Trophoblast cell (in vitro differentiated cells and primary cell): ENCODE results near the gene MAP3K7. TPM values are rescaled to one million over a fixed set of nuclear protein-coding genes. Genes with fewer than 3 reads are reported as not detected.
A peak's percentile ranks its signal among the peaks of the same experiment; 100 is the strongest.

ENCODE experiments used
- DNase-seq, 2 donors: peaks; one replicate each; pipeline ENCODE4 v3.0.0-alpha.2; 2016
- H2AFZ ChIP-seq: 2 replicates; pipeline ENCODE4 v1.6.1; 2013; ENCODE audit warnings: low read length, moderate library complexity, mild to moderate bottlenecking; ENCODE audit not compliant: insufficient read depth, poor library complexity
- H2AK5ac ChIP-seq: 2 replicates; pipeline ENCODE4 v1.6.1; 2013; ENCODE audit warnings: mild to moderate bottlenecking, low read length
- H2BK120ac ChIP-seq: 2 replicates; pipeline ENCODE4 v1.6.1; 2013; ENCODE audit warnings: low read length, mild to moderate bottlenecking, moderate library complexity; ENCODE audit not compliant: insufficient read depth, poor library complexity
- H2BK12ac ChIP-seq: 2 replicates; pipeline ENCODE4 v1.6.1; 2013; ENCODE audit warnings: mild to moderate bottlenecking, low read length, moderate library complexity
- H2BK5ac ChIP-seq: 2 replicates; pipeline ENCODE4 v1.6.1; 2013; ENCODE audit warnings: low read length, low read depth, moderate library complexity, mild to moderate bottlenecking; ENCODE audit not compliant: poor library complexity
- H3K14ac ChIP-seq: 2 replicates; pipeline ENCODE4 v1.6.1; 2013; ENCODE audit warnings: mild to moderate bottlenecking, low read length
- H3K18ac ChIP-seq: 2 replicates; pipeline ENCODE4 v1.6.1; 2013; ENCODE audit warnings: mild to moderate bottlenecking, low read length
- H3K23ac ChIP-seq: 2 replicates; pipeline ENCODE4 v1.6.1; 2013; ENCODE audit warnings: low read length
- H3K27ac ChIP-seq: 2 replicates; pipeline ENCODE4 v1.5.1; 2013; ENCODE audit warnings: low read depth, mild to moderate bottlenecking, inconsistent platforms, low read length, moderate library complexity
- H3K27me3 ChIP-seq: 2 replicates; pipeline ENCODE4 v1.6.1; 2013; ENCODE audit warnings: inconsistent platforms, mild to moderate bottlenecking, low read length, moderate library complexity; ENCODE audit not compliant: insufficient read depth
- H3K36me3 ChIP-seq, 2 experiments: 1 replicate in 1 of 2; 2 replicates in 1 of 2; pipeline ENCODE4 v1.6.1; 2013; ENCODE audit warnings: low read length in 2 of 2, mild to moderate bottlenecking in 2 of 2, moderate library complexity in 1 of 2; ENCODE audit not compliant: insufficient read depth in 2 of 2, control insufficient read depth in 1 of 2
- H3K4ac ChIP-seq: 2 replicates; pipeline ENCODE4 v1.6.1; 2013; ENCODE audit warnings: low read depth, mild to moderate bottlenecking, low read length, moderate library complexity
- H3K4me1 ChIP-seq, 2 experiments: 1 replicate in 1 of 2; 2 replicates in 1 of 2; pipeline ENCODE4 v1.6.1; 2013; ENCODE audit warnings: low read length in 2 of 2, mild to moderate bottlenecking in 2 of 2, moderate library complexity in 1 of 2; ENCODE audit not compliant: insufficient read depth in 2 of 2, control insufficient read depth in 1 of 2
- H3K4me2 ChIP-seq: 2 replicates; pipeline ENCODE4 v1.6.1; 2013; ENCODE audit warnings: inconsistent platforms, mild to moderate bottlenecking, low read length, moderate library complexity
- H3K4me3 ChIP-seq: 2 replicates; pipeline ENCODE4 v1.5.1; 2013; ENCODE audit warnings: mild to moderate bottlenecking, low read depth, low read length, inconsistent platforms
- H3K79me1 ChIP-seq: one replicate; pipeline ENCODE4 v1.6.1; 2013; ENCODE audit warnings: low read length
- H3K79me2 ChIP-seq: 2 replicates; pipeline ENCODE4 v1.6.1; 2013; ENCODE audit warnings: low read length, mild to moderate bottlenecking; ENCODE audit not compliant: control insufficient read depth, insufficient read depth, poor library complexity
- H3K9ac ChIP-seq: 2 replicates; pipeline ENCODE4 v1.6.1; 2013; ENCODE audit warnings: mild to moderate bottlenecking, low read length
- H3K9me3 ChIP-seq: 2 replicates; pipeline ENCODE4 v1.6.1; 2013; ENCODE audit warnings: low read depth, mild to moderate bottlenecking, control low read depth, inconsistent platforms, low read length; ENCODE audit not compliant: insufficient read depth
- H4K12ac ChIP-seq: 2 replicates; pipeline ENCODE4 v1.6.1; 2013; ENCODE audit warnings: low read depth, mild to moderate bottlenecking, low read length, moderate library complexity
- H4K8ac ChIP-seq: 2 replicates; pipeline ENCODE4 v1.6.1; 2013; ENCODE audit warnings: low read depth, mild to moderate bottlenecking, low read length, moderate library complexity
- H4K91ac ChIP-seq: one replicate; pipeline ENCODE4 v1.6.1; 2013; ENCODE audit warnings: low read depth, mild to moderate bottlenecking, low read length, moderate library complexity
- WGBS: extraction: QIAGEN DNeasy Blood & Tissue Kit; methylation state at CpG from one replicate; pipeline ENCODE4 v1.1.7; 2013; ENCODE audit warnings: missing lambda C conversion rate; ENCODE audit not compliant: insufficient read length, insufficient coverage; ENCODE audit errors: extremely low coverage; 5-methylcytosine and 5-hydroxymethylcytosine counted together
- polyA plus RNA-seq: library from polyadenylated mRNA; stranded (reverse); fragments of 200-250 nt; gene quantifications from 2 replicates; pipeline ENCODE4 v1.2.3, GENCODE V29; 2013

The MAP3K7 gene
- 24.4 and 24.6 TPM in 2 replicates for polyA plus RNA-seq

DNA sequence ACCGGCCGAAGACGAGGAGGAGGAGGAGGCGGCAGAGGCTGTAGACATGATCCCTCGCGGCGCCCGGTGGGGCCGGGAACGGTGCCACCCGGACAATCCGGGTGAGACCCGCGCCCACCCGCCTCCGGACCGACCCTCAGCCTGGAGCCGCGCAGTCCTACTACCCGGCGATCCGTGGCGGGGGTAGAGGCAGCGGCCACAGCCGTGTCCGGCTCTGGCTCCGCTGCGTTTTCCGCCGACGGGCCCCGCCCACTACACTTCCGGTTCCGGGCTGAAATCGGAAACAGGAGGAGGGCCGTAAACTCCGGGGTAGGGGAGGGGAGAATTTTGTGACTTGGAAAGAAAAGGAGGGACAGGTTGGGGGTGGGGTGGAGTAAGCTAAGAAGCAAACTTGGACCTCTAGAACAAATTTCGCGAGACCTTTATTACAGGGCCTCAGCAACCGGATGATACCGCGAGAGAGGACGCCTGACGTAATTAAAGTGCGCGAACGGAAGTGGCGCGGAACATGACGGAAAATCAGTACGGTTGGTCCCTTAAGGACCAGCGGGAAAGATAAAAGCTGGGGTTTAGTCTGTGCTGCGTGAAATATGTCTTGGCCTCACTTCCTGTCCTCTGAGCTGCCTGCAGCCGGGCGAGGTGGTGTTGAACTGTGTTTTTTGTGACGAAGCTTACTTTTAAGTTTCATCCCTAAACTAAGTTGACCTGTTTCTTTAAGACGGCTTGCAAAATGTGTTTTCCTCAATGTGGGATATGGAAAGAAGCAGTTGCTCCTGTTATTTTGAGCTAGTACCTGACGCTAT is at the start of gene MAP3K7:
Gene MAP3K7, minus strand, starts transcription at position 237 of the 803 bp plus-strand sequence. Its CDS starts 189 bp downstream, at position 48.
- Histone ChIP-seq H3K18ac (peak within 1 kb of the TSS; percentile 87), H3K4me3 (peak within 1 kb of the TSS; percentile 97), H3K4me1 (no peaks in the 10 kb centered on the region), H3K36me3 (no peaks in the 10 kb centered on the region), H2BK5ac (peak within 1 kb of the TSS; percentile 79), H2AFZ (peak within 1 kb of the TSS; percentile 99), H3K9ac (peak within 1 kb of the TSS; percentile 95), H4K12ac (peak within 1 kb of the TSS; percentile 93), H4K8ac (peak within 1 kb of the TSS; percentile 98), H3K79me1 (peaks cover 7% of the 10 kb centered on the region), H3K9me3 (no peaks in the 10 kb centered on the region), H4K91ac (peak within 1 kb of the TSS; percentile 80), H3K79me2 (peaks cover 5% of the 10 kb centered on the region), H2BK120ac (peak within 1 kb of the TSS; percentile 79), H2BK12ac (peak within 1 kb of the TSS; percentile 44), H3K27me3 (no peaks in the 10 kb centered on the region), H2AK5ac (peak within 1 kb of the TSS; percentile 43), H3K27ac (peak within 1 kb of the TSS; percentile 86), H3K23ac (no peak within 1 kb of the TSS), H3K4ac (peak within 1 kb of the TSS; percentile 68), H3K14ac (peak within 1 kb of the TSS; percentile 94), H3K4me2 (peak within 1 kb of the TSS; percentile 92)
- peak; percentile 99 to 100 for DNase-seq
- no CpG with 5 or more reads among the region's 58 CpGs for WGBS

DNA sequence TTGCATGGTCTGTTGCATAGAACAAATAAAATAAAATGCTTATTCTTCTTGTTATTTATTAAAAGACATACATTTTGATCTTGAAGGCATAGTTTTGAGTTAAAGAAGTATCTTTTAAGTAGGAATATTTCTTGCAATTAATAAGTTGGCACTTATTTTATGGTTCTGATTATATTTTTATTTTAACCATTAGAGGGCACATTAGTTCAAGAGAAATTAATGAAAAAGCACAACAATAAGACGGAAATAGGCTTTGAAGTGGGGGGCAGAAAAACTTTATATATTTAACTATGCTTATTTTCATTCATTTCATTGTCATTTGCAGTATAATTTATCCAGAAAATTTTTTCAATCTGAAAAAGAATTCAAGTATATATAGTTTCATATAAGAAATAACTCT is 44.2 kb upstream of the MAP3K7 start:
- Histone ChIP-seq H2BK120ac (no peak overlapping the region), H4K8ac (no peak overlapping the region), H3K4me3 (no peak overlapping the region), H4K91ac (no peak overlapping the region), H2AK5ac (no peak overlapping the region), H3K79me1 (no peaks in the 10 kb centered on the region), H4K12ac (no peak overlapping the region), H3K23ac (no peak overlapping the region), H3K9me3 (no peaks in the 10 kb centered on the region), H2AFZ (no peak overlapping the region), H3K4me1 (no peaks in the 10 kb centered on the region), H2BK5ac (no peak overlapping the region), H3K4ac (no peak overlapping the region), H3K4me2 (no peak overlapping the region), H3K14ac (no peak overlapping the region), H3K36me3 (no peaks in the 10 kb centered on the region), H2BK12ac (no peak overlapping the region), H3K9ac (no peak overlapping the region), H3K18ac (no peak overlapping the region), H3K27ac (no peak overlapping the region), H3K27me3 (no peaks in the 10 kb centered on the region), H3K79me2 (no peaks in the 10 kb centered on the region)
- no peak for DNase-seq
- no CpG with 5 or more reads among the region's 1 CpG for WGBS

DNA sequence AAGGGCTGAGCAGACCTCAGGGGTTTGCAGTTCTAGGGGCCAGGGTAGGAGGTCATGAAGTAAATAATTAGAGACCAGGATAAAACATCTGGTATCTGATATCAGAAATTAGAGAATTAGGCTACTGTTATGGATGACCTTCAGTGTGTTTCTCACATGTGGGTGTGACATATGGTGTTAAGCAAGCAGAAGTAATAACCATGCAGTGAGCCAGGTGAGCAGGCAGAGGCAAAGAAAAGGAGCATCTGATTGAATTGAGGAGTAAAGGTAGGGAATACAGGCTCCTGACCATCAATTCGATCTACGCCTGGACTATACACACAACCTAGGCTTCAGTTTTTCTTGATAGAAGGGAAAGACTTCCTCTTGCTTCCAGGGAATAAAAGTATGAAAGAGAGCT is 34.7 kb upstream of the MAP3K7 start:
- H3K27me3 ChIP-seq = no peaks in the 10 kb centered on the region
- no peak overlapping the region for H3K4me3 ChIP-seq
- H2BK5ac ChIP-seq = no peak overlapping the region
- no peaks in the 10 kb centered on the region for H3K79me1 ChIP-seq
- H3K79me2 ChIP-seq = no peaks in the 10 kb centered on the region
- H3K4ac ChIP-seq = no peak overlapping the region
- no peak overlapping the region for H4K91ac ChIP-seq
- no peak overlapping the region for H3K9ac ChIP-seq
- H3K36me3 ChIP-seq = no peaks in the 10 kb centered on the region
- H2AFZ ChIP-seq = no peak overlapping the region
- no peak overlapping the region for H2AK5ac ChIP-seq
- H3K14ac ChIP-seq = no peak overlapping the region
- no peaks in the 10 kb centered on the region for H3K4me1 ChIP-seq
- no peaks in the 10 kb centered on the region for H3K9me3 ChIP-seq
- H2BK120ac ChIP-seq = no peak overlapping the region
- no CpG with 5 or more reads among the region's 2 CpGs for WGBS
- no peak overlapping the region for H4K8ac ChIP-seq
- H3K4me2 ChIP-seq = no peak overlapping the region
- no peak for DNase-seq
- no peak overlapping the region for H3K18ac ChIP-seq
- H3K23ac ChIP-seq = no peak overlapping the region
- no peak overlapping the region for H4K12ac ChIP-seq
- H3K27ac ChIP-seq = no peak overlapping the region
- no peak overlapping the region for H2BK12ac ChIP-seq

DNA sequence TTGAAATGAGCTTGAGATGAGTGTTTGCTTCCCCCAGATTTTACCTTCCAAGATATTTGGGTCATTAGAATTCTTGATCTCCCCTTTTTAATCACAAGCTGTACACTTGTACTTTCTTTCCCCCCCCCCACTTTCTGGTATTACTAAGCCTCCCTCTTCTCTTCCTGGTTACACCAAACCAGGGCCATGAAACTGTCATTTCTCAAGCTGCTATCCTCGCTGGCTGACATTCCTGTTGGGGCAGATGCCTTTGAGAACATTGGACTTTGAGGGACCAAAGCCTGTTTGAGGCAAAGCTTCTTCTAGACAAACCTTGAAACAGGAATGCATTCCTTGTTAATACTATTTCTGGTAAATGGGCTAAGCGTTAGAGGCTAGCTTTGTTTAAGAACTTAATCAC is 32.3 kb upstream of the MAP3K7 start:
- Histone ChIP-seq H4K8ac (no peak overlapping the region), H3K23ac (no peak overlapping the region)

More for the DNA sequence above, 32.3 kb upstream of the MAP3K7 start:
- H3K18ac ChIP-seq = no peak overlapping the region
- H3K4me1 ChIP-seq = no peaks in the 10 kb centered on the region
- no peak overlapping the region for H3K4ac ChIP-seq
- no peak overlapping the region for H2AK5ac ChIP-seq
- no peak overlapping the region for H4K91ac ChIP-seq
- no peak overlapping the region for H4K12ac ChIP-seq
- no peaks in the 10 kb centered on the region for H3K79me2 ChIP-seq
- no peak overlapping the region for H3K14ac ChIP-seq
- no peak overlapping the region for H3K4me3 ChIP-seq
- no peak overlapping the region for H3K4me2 ChIP-seq
- no peak overlapping the region for H2BK5ac ChIP-seq
- peak in 1 of 2 donors; percentile 55 for DNase-seq
- H3K36me3 ChIP-seq = no peaks in the 10 kb centered on the region
- H2BK120ac ChIP-seq = no peak overlapping the region
- WGBS = no CpG with 5 or more reads among the region's 2 CpGs
- H3K9me3 ChIP-seq = no peaks in the 10 kb centered on the region
- H3K27me3 ChIP-seq = no peaks in the 10 kb centered on the region
- no peak overlapping the region for H2AFZ ChIP-seq
- no peak overlapping the region for H2BK12ac ChIP-seq
- no peaks in the 10 kb centered on the region for H3K79me1 ChIP-seq
- H3K27ac ChIP-seq = no peak overlapping the region
- H3K9ac ChIP-seq = no peak overlapping the region
